ENCODE results near the gene TCF4.

The TCF4 gene

GRCh38 chr18:55249550-55249949, 338.4 kb downstream of the TCF4 start:
- DNase-seq = no peak

GRCh38 chr18:55248495-55248894, 339.5 kb downstream of the TCF4 start:
- no peak for DNase-seq

GRCh38 chr18:55247032-55247431, 341.0 kb downstream of the TCF4 start:
- no peak for DNase-seq

GRCh38 chr18:55246278-55246677, 341.7 kb downstream of the TCF4 start:
- no peak for DNase-seq

GRCh38 chr18:55245211-55245614, 342.8 kb downstream of the TCF4 start:
- DNase-seq = no peak

- no peak for DNase-seq
These were observed 343.4 kb downstream of the TCF4 start for GRCh38 chr18:55244546-55244945.

GRCh38 chr18:55243857-55244256, 344.1 kb downstream of the TCF4 start:
- no peak for DNase-seq

- DNase-seq = no peak
These were observed 344.7 kb downstream of the TCF4 start for GRCh38 chr18:55243255-55243654.

GRCh38 chr18:55240978-55241377, 347.0 kb downstream of the TCF4 start:
- DNase-seq = no peak

GRCh38 chr18:55239740-55240139, 348.3 kb downstream of the TCF4 start:
- DNase-seq = no peak

- no peak for DNase-seq
These were observed 350.3 kb downstream of the TCF4 start for GRCh38 chr18:55237660-55238059.

GRCh38 chr18:55236150-55236931, 351.7 kb downstream of the TCF4 start:
- DNase-seq = no peak

GRCh38 chr18:55235094-55235461, 352.9 kb downstream of the TCF4 start:
- DNase-seq = no peak

GRCh38 chr18:55234366-55235093, 353.5 kb downstream of the TCF4 start:
- DNase-seq = peak; percentile 33

- DNase-seq = no peak
These were observed 354.1 kb downstream of the TCF4 start for GRCh38 chr18:55233857-55234256.

- DNase-seq = no peak
These were observed 355.5 kb downstream of the TCF4 start for GRCh38 chr18:55232506-55232905.

GRCh38 chr18:55229682-55230081, 358.3 kb downstream of the TCF4 start:
- DNase-seq = no peak

- DNase-seq = no peak
These were observed 359.3 kb downstream of the TCF4 start for GRCh38 chr18:55228707-55229106.

- DNase-seq = no peak
These were observed 359.8 kb downstream of the TCF4 start for GRCh38 chr18:55228191-55228590.

GRCh38 chr18:55227771-55228170, 360.2 kb downstream of the TCF4 start:
- DNase-seq = no peak

GRCh38 chr18:55226044-55226443, 361.9 kb downstream of the TCF4 start:
- DNase-seq = no peak

GRCh38 chr18:55224086-55224625, 363.8 kb downstream of the TCF4 start:
- no peak for DNase-seq

- DNase-seq = no peak
These were observed 366.4 kb downstream of the TCF4 start for GRCh38 chr18:55221622-55222021.

- DNase-seq = no peak
These were observed 367.5 kb downstream of the TCF4 start for GRCh38 chr18:55220523-55220922.
